AG04450 (cell line): ENCODE data around the gene DUSP16. TPM values are rescaled to one million over a fixed set of nuclear protein-coding genes. Genes with fewer than 3 reads are reported as not detected.

Source experiments
- CTCF ChIA-PET: fragments of 300-600, 350-600 bp; formaldehyde crosslinking; extraction: SDS; loops from one replicate; lab custom pipeline; 2022; ENCODE audit warnings: antibody characterized with exemption, inconsistent platforms; lab: Charles Lee
- POLR2A ChIA-PET: fragments of 350-600 bp; formaldehyde crosslinking; extraction: SDS; loops from one replicate; lab custom pipeline; 2021; ENCODE audit warnings: antibody characterized with exemption, inconsistent platforms; lab: Yijun Ruan, JAX
- DNase-seq: peaks from one replicate; pipeline ENCODE4 v3.0.0-alpha.2; 2011; ENCODE audit warnings: low read depth, low spot score
- H3K27ac ChIP-seq: one replicate; pipeline ENCODE4 v1.5.1; 2012; ENCODE audit warnings: low read depth, low read length, control low read depth
- H3K27me3 ChIP-seq: one replicate; pipeline ENCODE4 v1.6.0; 2012; ENCODE audit warnings: low read length; ENCODE audit not compliant: control insufficient read depth, insufficient read depth
- H3K4me3 ChIP-seq: 2 replicates; pipeline ENCODE4 v1.5.1; 2011; ENCODE audit warnings: mild to moderate bottlenecking, low read depth, low read length, control low read depth
- H3K9me3 ChIP-seq: 2 replicates; pipeline ENCODE4 v1.5.1; 2012; ENCODE audit warnings: low read length; ENCODE audit not compliant: control insufficient read depth, insufficient read depth
- CTCF ChIP-seq: IDR thresholded peaks from 2 replicates; pipeline ENCODE4 v1.5.1; 2011; ENCODE audit warnings: low read depth, low read length, control low read depth, inconsistent platforms
- polyA plus RNA-seq: library from polyadenylated mRNA; depleted of rRNA; stranded (reverse); fragments of >200 nt; gene quantifications from 2 replicates; pipeline ENCODE4 v1.2.3, GENCODE V29; 2011

Gene DUSP16
- polyA plus RNA-seq, 1 experiment = 12.8 TPM

GRCh38 chr12:12470751-12471306, 91.8 kb downstream of the DUSP16 start:
- Histone ChIP-seq H3K27me3 (no peaks in the 10 kb centered on the region), H3K9me3 (no peaks in the 10 kb centered on the region; the same call in 1 of the 2 replicates), H3K27ac (no peak overlapping the region), H3K4me3 (no peak overlapping the region)
- DNase-seq = no peak
- ChIA-PET POLR2A (no interaction called here), CTCF (no interaction called here)
- TF ChIP-seq CTCF = no peak

DNA sequence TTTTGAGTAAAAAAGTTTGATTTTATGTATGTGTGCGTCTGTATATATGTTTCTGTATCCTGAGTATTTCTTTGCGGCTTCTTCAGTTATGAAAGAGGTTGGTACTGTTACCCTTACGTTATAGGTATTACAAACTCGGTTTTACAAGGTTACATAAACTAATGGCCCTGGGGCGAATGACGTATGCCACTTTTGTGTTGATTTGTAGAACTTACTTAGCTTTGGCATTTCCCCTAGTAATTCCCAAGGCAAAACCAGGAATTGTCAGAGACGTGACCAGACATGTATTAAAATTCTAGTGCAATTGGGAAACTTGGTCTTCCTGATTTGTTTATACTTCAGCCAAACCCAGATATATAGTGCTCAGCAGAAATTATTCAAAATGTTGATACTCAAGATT, 93.3 kb downstream of the DUSP16 start:
- Histone ChIP-seq H3K9me3 (no peaks in the 10 kb centered on the region; the same call in 1 of the 2 replicates), H3K27me3 (no peaks in the 10 kb centered on the region), H3K4me3 (no peak overlapping the region), H3K27ac (no peak overlapping the region)
- ChIA-PET POLR2A (no interaction called here), CTCF (no interaction called here)
- no peak for TF ChIP-seq CTCF
- no peak for DNase-seq

DNA sequence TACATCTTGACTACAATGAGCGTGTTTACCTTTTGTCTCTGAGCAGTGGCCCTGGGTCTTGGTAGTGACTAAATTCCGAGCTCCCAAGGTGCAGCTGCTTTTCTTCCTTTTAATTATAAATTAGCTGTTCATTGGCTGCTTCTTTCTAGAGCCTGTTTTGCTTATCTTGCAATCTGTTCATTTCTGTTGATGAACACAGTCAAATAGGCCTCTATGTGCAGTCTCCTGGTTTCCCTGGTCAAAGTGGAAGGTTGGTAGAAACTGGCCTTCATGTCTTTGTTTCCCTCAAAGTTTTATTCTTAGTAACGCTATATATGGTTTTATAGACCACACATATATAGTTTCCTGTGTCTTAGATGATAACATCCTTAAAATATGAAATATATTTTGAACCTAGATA, 94.1 kb downstream of the DUSP16 start:
- POLR2A ChIA-PET = no interaction called here

DNA sequence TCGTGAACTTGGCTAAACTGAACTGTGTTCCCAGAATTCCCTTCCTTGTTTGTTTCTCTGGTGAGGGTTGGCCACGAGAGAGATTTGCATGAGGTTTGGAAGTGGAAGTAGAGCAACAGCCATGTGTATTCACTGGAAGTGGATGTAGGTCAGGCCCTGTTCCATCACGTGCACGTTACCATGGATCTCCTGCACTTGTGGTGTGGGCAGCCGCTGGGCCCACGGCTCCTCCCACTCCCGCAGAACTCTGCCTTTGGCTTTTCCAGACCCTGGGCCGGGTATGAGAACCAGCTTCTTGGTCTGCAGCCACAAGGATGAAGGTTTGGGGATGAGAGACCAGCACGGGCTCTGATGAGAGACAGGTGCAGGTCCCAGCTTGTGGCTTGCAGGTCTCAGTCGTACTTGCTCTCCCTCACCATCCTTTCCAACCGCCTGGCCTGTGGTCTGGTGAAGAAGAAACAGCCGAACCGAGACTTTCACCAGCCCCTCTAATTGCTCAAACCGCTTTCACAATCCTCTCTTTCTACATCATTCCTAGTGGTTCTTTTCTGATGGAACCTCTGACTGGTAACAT, 94.9 kb downstream of the DUSP16 start:
- no peaks in the 10 kb centered on the region for H3K27me3 ChIP-seq
- CTCF ChIA-PET = interaction anchor here (0.5 kb wide), 1 partner anchor 95 kb away, joined by 3 read pairs; no protein-coding TSS in a partner anchor

More for the DNA sequence above, 94.1 kb downstream of the DUSP16 start:
- Histone ChIP-seq H3K4me3 (no peak overlapping the region), H3K27me3 (no peaks in the 10 kb centered on the region), H3K27ac (no peak overlapping the region), H3K9me3 (no peaks in the 10 kb centered on the region; the same call in 1 of the 2 replicates)
- CTCF ChIA-PET = interaction anchor here (0.5 kb wide), 1 partner anchor 94 kb away, joined by 3 read pairs; no protein-coding TSS in a partner anchor
- DNase-seq = no peak
- TF ChIP-seq CTCF = no peak

More for the DNA sequence above, 94.9 kb downstream of the DUSP16 start:
- H3K4me3 ChIP-seq = no peak overlapping the region
- POLR2A ChIA-PET = no interaction called here
- no peak for TF ChIP-seq CTCF
- no peak for DNase-seq
- no peaks in the 10 kb centered on the region; the same call in 1 of the 2 replicates for H3K9me3 ChIP-seq
- no peak overlapping the region for H3K27ac ChIP-seq
